ENCODE results near the gene LMX1A. TPM values are rescaled to one million over a fixed set of nuclear protein-coding genes. Genes with fewer than 3 reads are reported as not detected.

Gene LMX1A
- total and polyA plus RNA-seq, 2 of the 13 experiments (the other 11 are each of a cell fraction or from before 2014, with no cell fraction given): 0.07 TPM; not detected in 1

- TF ChIP-seq ATAD3A (CRISPR knock-in tag; IDR thresholded peaks at IDR 0.05) (no peak), RNF219 (CRISPR knock-in tag; IDR thresholded peaks at IDR 0.05) (no peak), KLF13 (CRISPR knock-in tag; IDR thresholded peaks at IDR 0.05) (no peak), PLSCR1 (CRISPR knock-in tag; IDR thresholded peaks at IDR 0.05; ENCODE audit: borderline replicate concordance) (no peak), MLX (CRISPR knock-in tag; IDR thresholded peaks at IDR 0.05) (no peak), ZHX1 (CRISPR knock-in tag; IDR thresholded peaks at IDR 0.05; ENCODE audit: low read depth) (no peak), ZNF318 (CRISPR knock-in tag; IDR thresholded peaks at IDR 0.05) (no peak), ZNF160 (CRISPR knock-in tag; IDR thresholded peaks at IDR 0.05) (no peak)
These were observed 102.7 kb downstream of the LMX1A start (continued) for GRCh38 chr1:165253818-165254254.
